NCI-H2227 (cell line): ENCODE data around the gene EPHB3.

Experiments used
- DNase-seq: peaks from one replicate; lab custom pipeline; 2025; ENCODE audit not compliant: unreplicated experiment; lab: John Stamatoyannopoulos, UW

EPHB3 gene

DNA sequence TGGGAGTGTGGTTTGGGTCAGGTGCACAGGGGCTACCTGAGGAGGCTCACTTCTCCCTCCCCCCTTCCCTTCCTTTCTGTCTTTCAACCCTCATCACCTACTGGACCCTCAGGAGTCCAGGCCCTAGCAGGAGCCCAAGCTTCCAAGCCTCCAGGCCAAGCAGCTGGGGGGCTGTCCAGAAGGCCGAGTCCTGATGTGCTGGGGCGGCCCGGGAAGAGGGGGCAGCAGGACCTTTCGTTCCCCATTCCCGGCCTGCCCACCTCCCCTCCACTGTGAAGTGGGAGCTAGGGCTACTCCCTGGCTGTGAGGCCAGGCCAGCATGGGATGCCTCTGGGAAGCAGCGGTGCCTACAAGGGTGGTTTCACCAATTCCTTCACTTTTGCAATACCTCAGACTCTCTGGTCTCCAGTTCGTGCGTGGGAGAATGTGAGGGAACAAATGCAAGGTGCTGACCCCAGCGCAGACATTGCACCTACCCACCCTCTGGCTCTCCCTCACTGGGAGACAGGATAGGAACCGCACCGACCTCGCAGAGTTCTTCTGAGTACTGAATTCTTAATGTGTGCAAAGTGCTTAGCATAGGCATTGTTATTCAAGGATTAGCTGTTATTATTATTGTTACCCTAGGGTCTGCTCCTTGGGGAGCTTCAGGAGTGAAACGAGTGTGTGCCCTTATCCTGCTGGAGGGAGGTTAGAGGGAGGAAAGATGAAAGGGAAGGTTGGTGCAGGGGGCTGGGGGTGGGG is 2.5 kb downstream of the EPHB3 start:
- DNase-seq: no peak

- DNase-seq: no peak
Measured at GRCh38 chr3:184564685-184565385, 3.2 kb downstream of the EPHB3 start.

- DNase-seq: peak; percentile 67
Measured at GRCh38 chr3:184565421-184566211, 4.0 kb downstream of the EPHB3 start.

- DNase-seq: no peak
Measured at GRCh38 chr3:184566441-184567414, 5.1 kb downstream of the EPHB3 start.

- peak; percentile 22 for DNase-seq
Measured at GRCh38 chr3:184567946-184568559, 6.5 kb downstream of the EPHB3 start.

- DNase-seq: no peak
Measured at GRCh38 chr3:184568560-184568923, 7.0 kb downstream of the EPHB3 start.

GRCh38 chr3:184568924-184569829 is 7.6 kb downstream of the EPHB3 start:
- DNase-seq: peak; percentile 76

- DNase-seq: no peak
Measured at GRCh38 chr3:184570035-184570434, 8.4 kb downstream of the EPHB3 start.

GRCh38 chr3:184570489-184570888 is 8.9 kb downstream of the EPHB3 start:
- DNase-seq: no peak

DNA sequence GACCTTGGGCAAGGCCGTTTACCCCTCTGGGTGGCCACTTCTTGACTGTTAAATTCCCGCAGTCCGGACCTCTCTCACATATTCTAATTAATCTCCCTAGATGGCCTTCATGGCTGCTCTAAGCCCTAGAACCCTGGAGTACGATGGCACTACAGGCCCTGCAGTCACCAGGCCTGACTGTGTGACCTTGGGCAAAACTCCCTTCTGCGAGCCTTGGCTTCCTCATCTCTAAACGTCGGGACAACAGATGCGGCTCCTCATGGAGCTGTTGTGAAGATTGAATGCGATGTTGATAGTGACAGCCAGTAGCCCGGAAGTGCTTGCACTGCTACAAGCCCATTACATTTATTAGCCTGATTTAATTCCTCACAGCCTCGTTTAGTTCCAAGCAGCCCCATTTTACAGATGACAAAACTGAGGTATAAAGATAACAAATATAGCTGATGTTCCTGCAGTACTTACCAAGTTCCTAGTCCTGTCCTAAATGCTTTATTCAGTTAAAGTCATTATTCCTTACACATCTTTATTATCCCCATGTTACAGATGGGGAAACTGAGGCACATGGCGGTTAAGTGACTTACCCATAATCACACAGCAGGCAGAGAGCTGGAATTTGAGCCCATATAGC is 10.3 kb downstream of the EPHB3 start:
- no peak for DNase-seq

DNA sequence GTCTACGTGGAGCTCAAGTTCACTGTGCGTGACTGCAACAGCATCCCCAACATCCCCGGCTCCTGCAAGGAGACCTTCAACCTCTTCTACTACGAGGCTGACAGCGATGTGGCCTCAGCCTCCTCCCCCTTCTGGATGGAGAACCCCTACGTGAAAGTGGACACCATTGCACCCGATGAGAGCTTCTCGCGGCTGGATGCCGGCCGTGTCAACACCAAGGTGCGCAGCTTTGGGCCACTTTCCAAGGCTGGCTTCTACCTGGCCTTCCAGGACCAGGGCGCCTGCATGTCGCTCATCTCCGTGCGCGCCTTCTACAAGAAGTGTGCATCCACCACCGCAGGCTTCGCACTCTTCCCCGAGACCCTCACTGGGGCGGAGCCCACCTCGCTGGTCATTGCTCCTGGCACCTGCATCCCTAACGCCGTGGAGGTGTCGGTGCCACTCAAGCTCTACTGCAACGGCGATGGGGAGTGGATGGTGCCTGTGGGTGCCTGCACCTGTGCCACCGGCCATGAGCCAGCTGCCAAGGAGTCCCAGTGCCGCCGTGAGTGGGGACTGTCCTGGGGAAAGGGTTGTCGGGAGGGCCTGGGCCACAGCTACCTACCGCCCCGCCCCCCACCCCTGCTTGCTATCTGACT is 11.2 kb downstream of the EPHB3 start:
- DNase-seq: no peak

- DNase-seq: peak; percentile 85
Measured at GRCh38 chr3:184574515-184575417, 13.2 kb downstream of the EPHB3 start.

DNA sequence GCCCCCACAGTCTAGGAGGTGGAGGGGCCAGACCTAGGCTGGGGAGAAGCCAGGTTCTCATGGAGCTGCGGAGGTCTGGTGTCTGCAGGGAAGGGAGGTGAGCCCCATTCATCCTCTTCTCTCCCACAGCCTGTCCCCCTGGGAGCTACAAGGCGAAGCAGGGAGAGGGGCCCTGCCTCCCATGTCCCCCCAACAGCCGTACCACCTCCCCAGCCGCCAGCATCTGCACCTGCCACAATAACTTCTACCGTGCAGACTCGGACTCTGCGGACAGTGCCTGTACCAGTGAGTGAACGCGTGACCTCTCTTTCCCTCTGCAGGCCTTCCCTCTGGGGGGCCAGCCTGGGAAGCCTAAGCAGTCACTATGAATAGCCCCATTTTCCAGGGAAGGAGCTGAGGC is 14.1 kb downstream of the EPHB3 start:
- DNase-seq: no peak

DNA sequence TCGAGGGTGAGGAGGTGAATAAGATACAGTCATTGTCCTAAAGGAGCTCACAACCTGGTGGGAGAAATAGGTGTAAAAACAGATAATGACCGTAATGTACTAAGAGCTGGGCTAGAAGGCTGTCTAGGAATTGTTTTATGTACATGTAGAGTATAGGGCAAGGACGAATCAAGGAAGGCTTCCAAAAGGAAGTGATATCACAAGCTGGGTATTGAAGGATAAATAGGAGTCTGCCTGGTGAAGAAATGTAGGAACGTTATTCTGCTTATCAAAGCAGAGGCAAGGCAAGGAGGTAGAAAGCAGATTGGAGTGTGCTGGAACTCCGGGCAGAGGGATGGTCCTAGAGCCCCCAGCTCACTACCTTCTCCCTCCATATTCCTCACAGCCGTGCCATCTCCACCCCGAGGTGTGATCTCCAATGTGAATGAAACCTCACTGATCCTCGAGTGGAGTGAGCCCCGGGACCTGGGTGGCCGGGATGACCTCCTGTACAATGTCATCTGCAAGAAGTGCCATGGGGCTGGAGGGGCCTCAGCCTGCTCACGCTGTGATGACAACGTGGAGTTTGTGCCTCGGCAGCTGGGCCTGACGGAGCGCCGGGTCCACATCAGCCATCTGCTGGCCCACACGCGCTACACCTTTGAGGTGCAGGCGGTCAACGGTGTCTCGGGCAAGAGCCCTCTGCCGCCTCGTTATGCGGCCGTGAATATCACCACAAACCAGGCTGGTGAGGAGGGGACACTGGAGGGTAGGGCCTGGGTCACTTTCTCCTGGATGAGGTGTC is 15.1 kb downstream of the EPHB3 start:
- no peak for DNase-seq

DNA sequence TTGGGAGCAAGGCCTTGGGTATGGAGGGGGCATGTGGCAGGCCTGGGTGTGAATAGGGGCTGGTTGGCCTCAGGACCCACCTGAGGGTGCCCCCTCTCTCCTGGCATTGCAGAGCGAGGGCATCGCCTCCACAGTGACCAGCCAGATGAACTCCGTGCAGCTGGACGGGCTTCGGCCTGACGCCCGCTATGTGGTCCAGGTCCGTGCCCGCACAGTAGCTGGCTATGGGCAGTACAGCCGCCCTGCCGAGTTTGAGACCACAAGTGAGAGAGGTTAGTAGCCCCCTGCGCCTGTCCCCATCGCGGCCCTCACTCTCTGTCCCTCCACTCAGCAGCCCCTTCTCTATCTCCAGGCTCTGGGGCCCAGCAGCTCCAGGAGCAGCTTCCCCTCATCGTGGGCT is 16.0 kb downstream of the EPHB3 start:
- no peak for DNase-seq

DNA sequence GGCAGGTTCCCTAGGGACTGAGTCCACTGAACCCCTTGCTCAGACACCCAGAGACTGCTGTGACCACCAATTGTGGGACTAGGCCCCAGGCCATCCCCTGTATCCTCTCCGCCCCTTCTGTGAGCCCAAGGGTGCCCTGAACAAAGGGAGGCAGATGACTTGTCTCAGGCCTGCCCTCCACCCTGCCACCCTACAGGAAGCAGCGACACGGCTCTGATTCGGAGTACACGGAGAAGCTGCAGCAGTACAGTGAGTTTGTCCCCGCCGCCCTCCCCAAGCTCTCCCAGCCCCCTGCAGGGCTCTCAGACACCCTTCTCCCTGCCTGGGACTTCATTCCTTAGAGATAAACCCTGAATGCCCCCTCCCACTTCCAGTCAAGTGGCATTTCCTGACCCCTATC is 16.6 kb downstream of the EPHB3 start:
- DNase-seq: no peak

DNA sequence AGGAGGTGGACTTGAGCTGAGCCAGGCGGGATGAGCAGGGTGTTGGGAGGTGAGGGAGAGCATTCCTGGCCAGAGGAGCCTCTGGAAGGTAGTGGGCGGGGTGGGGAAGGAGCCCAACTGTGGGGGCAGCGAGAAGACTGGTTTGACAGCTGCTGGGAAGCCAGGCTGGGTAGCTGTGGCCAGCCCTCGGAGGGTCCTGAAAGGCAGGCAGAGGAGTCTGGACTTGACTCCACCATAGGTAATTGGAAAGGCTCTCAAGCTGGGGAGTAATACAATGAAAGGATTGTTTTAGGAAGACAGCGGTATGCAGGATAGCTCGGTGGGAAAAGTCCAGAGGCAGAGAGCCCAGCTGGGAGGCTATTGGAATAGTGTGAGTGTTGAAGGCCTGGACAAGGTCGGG is 17.2 kb downstream of the EPHB3 start:
- DNase-seq: no peak
